Activated CD8-positive, alpha-beta memory T cell treated with anti-CD3 and anti-CD28 coated beads for 36 hours (primary cell): ENCODE data around the gene AUTS2. TPM values are rescaled to one million over a fixed set of nuclear protein-coding genes. Genes with fewer than 3 reads are reported as not detected.
"Not testable (repeated sequence)": the region's sequence is repeated elsewhere in the genome, so short reads cannot be mapped to it uniquely, and the experiment has no call there.

Experiments
- CTCF ChIA-PET: fragments of 350-600 bp; sonication (Branson Sonifier 250); formaldehyde crosslinking; loops from one replicate; lab custom pipeline; 2021; ENCODE audit warnings: antibody characterized with exemption; lab: Charles Lee
- POLR2A ChIA-PET: fragments of 350-600 bp; sonication (Branson Sonifier 250); formaldehyde crosslinking; loops from one replicate; lab custom pipeline; 2021; ENCODE audit warnings: antibody characterized with exemption; lab: Charles Lee
- total RNA-seq, 2 experiments: library from RNA; stranded (reverse); gene quantifications; one replicate each; pipeline ENCODE4 v1.2.3, GENCODE V29; 2021

The AUTS2 gene
- total RNA-seq, 2 experiments from 2014 or later: 3.4 to 3.5 TPM

GRCh38 chr7:70240873-70241272 lies 642.6 kb downstream of the AUTS2 start:
- CTCF ChIA-PET: no interaction called here
- POLR2A ChIA-PET: no interaction called here

GRCh38 chr7:70241536-70242175 lies 643.4 kb downstream of the AUTS2 start:
- CTCF ChIA-PET: no interaction called here
- POLR2A ChIA-PET: no interaction called here

- POLR2A ChIA-PET: no interaction called here
- CTCF ChIA-PET: no interaction called here
These were observed 644.6 kb downstream of the AUTS2 start for GRCh38 chr7:70242826-70243225.

- POLR2A ChIA-PET: no interaction called here
- CTCF ChIA-PET: no interaction called here
These were observed 645.2 kb downstream of the AUTS2 start for GRCh38 chr7:70243443-70243842.

DNA sequence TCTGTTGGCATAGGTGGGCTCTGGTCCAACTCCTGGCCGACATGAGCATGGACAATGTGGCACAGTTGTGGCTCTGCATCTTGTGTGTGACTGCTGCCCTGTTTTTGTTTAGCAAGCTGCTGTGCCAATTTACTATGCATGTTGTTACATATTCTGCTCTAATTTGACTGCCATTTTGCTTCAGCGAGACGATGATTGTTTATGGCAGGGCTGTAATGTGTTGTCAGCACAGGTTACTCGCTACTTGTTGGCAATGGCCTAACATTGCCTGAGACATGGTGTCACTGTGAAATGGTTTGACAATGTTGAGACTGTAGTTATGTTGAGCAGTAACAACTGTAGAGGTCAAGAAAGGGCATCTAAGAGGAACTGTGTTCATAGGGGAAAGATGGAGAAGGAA lies 659.6 kb downstream of the AUTS2 start:
- CTCF ChIA-PET: no interaction called here
- POLR2A ChIA-PET: no interaction called here

- POLR2A ChIA-PET: no interaction called here
These were observed 661.2 kb downstream of the AUTS2 start for GRCh38 chr7:70259502-70259901.

GRCh38 chr7:70263471-70264255 lies 665.4 kb downstream of the AUTS2 start:
- CTCF ChIA-PET: no interaction called here
- POLR2A ChIA-PET: no interaction called here

More at GRCh38 chr7:70259502-70259901, 661.2 kb downstream of the AUTS2 start:
- CTCF ChIA-PET: no interaction called here

DNA sequence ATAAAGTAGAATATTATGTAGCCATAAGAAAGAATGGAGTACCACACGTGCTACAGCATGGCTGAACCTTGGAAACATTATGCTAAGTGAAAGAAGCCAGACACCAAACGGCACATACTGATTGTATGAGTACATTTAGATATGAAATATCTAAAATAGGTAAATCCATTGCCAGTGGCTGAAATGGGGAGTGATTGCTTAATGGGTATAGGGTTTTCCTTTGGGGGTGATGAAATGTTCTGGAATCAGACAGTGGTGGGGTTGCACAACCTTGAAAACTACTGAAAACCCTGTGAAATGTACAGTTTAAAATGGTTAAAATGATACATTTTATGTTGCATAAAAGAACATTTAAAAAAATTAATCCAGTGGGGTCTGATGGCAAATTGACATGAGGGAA lies 667.9 kb downstream of the AUTS2 start:
- POLR2A ChIA-PET: no interaction called here
- CTCF ChIA-PET: no interaction called here

GRCh38 chr7:70267381-70268120 lies 669.3 kb downstream of the AUTS2 start:
- POLR2A ChIA-PET: no interaction called here
- CTCF ChIA-PET: no interaction called here

DNA sequence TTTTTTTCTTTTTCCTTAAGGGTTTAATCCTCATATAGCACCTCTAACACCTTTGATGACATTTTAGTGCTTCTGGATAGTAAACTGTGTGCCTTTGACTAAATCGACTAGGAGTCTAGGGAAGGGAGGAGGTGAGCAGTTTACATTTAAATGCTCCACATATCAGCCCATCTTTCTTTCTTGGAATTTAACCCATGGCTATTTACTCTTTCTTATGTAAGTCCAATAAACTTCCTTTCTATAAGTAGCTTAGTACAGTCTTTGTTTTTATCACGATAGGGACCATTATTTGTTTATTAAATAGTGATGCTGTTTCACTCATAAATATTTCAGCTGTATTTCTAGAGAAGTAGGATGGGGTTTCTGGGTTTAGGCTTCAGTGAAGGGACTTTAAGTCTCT lies 669.9 kb downstream of the AUTS2 start:
- ChIA-PET CTCF (no interaction called here), POLR2A (no interaction called here)

GRCh38 chr7:70270149-70270548 lies 671.9 kb downstream of the AUTS2 start:
- ChIA-PET CTCF (no interaction called here), POLR2A (no interaction called here)

DNA sequence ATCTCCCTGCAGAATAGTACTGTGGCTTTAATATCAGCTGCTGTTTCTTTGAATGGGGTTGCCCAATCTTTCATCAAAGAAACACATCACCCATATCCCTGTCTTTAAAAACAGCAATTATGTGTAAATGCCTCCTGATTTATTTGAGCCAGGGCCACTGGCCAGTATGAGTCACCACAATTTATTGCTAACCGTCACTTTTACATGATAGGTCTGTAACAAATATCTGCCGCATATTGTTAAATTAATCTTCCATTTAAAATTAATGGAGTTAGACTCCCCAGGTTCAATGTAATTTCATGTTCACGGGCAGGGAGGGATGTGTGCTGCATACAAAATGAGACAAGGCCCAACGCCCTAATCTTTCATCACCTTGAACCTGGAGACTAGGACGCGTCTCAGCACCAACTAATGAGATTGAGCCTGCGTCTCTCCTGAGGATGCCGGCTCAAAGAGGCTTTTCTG lies 673.4 kb downstream of the AUTS2 start:
- POLR2A ChIA-PET: no interaction called here
- CTCF ChIA-PET: no interaction called here

DNA sequence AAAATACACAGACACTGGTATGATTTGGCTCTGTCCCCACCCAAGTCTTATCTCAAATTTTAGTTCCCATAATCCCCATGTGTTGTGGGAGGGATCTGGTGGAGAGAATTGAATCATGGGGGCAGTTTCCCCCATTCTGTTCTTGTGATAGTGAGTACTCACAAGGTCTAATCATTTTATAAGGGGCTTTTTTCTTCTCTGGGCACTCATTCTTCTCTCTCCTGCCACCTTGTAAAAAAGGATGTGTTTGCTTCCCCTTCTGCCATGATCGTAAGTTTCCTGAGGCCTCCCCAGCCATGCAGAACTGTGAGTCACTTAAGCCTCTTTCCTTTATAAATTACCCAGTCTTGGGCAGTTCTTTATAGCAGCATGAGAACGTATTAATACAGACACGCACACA lies 677.3 kb downstream of the AUTS2 start:
- CTCF ChIA-PET, POLR2A ChIA-PET: not testable (repeated sequence)

DNA sequence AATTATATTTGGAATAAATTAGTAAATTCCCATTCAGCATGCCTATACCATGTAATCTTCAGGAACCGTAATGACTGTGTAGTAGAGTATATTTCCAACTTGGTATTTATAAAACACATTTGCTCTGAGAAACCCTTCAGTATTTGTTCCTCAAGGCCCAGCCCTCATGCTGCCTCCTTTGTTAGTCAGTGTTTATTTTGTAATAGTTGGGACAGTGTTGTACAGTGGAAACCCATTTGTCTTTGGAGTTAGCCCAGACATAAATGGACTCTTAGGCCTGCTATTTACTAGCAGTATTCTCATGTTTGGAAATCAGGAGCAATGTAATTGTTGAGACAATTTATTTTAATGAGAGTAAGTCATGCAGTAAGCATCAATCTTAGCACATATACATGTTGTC lies 686.9 kb downstream of the AUTS2 start:
- ChIA-PET CTCF (no interaction called here), POLR2A (no interaction called here)

GRCh38 chr7:70285854-70286253 lies 687.6 kb downstream of the AUTS2 start:
- ChIA-PET POLR2A (no interaction called here), CTCF (no interaction called here)

GRCh38 chr7:70288781-70289456 lies 690.6 kb downstream of the AUTS2 start:
- ChIA-PET POLR2A (no interaction called here), CTCF (no interaction called here)

DNA sequence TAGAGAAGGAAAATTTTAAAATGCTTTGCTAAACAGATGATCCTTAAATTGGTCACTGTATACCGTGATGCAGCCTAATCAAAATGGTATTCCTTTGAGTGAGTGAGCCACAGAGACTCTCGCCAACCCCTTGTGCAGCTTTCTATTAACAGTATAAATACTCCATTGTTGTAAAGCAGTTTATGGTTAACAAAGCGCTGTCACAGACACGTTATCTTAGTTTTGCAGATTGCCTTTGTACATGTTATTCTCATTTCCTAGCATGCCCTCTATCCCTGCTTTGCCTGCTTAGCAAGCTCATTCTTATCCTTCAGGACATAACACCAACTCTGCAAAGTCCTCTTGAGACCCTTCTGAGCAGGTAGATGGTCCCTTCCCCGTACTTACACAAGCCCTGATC lies 694.4 kb downstream of the AUTS2 start:
- POLR2A ChIA-PET: no interaction called here
- CTCF ChIA-PET: no interaction called here

GRCh38 chr7:70294211-70294911 lies 696.1 kb downstream of the AUTS2 start:
- CTCF ChIA-PET: no interaction called here
- POLR2A ChIA-PET: no interaction called here

- ChIA-PET CTCF (no interaction called here), POLR2A (no interaction called here)
These were observed 700.7 kb downstream of the AUTS2 start for GRCh38 chr7:70298780-70299471.
